KMS-11 (cell line): ENCODE results near the gene KRTAP4-9.
"Not testable (repeated sequence)": the region's sequence is repeated elsewhere in the genome, so short reads cannot be mapped to it uniquely, and the experiment has no call there.

Experiments used
- H2AFZ ChIP-seq: fragments of 200-600 bp; sonication (generic); 2 replicates; pipeline ENCODE4 v1.6.1; 2016; ENCODE audit warnings: antibody characterized with exemption, mixed run types, low read depth
- H3K27ac ChIP-seq: fragments of 200-600 bp; sonication (generic); 2 replicates; pipeline ENCODE4 v1.6.1; 2016; ENCODE audit warnings: mild to moderate bottlenecking, mixed run types
- H3K27me3 ChIP-seq: fragments of 200-600 bp; sonication (generic); 2 replicates; pipeline ENCODE4 v1.6.1; 2017; ENCODE audit warnings: mild to moderate bottlenecking, low read depth, mixed run types, moderate library complexity; ENCODE audit not compliant: insufficient read depth
- H3K36me3 ChIP-seq: fragments of 200-600 bp; sonication (generic); 2 replicates; pipeline ENCODE4 v1.6.1; 2017; ENCODE audit warnings: mild to moderate bottlenecking, mixed run types; ENCODE audit not compliant: insufficient read depth
- H3K4me1 ChIP-seq: fragments of 200-600 bp; sonication (generic); 2 replicates; pipeline ENCODE4 v1.6.1; 2016; ENCODE audit warnings: mild to moderate bottlenecking, low read depth, mixed run types; ENCODE audit not compliant: poor library complexity, severe bottlenecking
- H3K4me2 ChIP-seq: fragments of 200-600 bp; sonication (generic); 2 replicates; pipeline ENCODE4 v1.7.0; 2016; ENCODE audit warnings: mild to moderate bottlenecking, mixed run types
- H3K4me3 ChIP-seq: fragments of 200-600 bp; sonication (generic); IDR thresholded peaks from 2 replicates; pipeline ENCODE4 v1.6.1; 2017; ENCODE audit warnings: low read depth, low read length, mixed read lengths; ENCODE audit not compliant: insufficient read depth
- H3K79me2 ChIP-seq: fragments of 200-600 bp; sonication (generic); 2 replicates; pipeline ENCODE4 v1.6.1; 2016; ENCODE audit warnings: low read depth, mixed run types; ENCODE audit not compliant: insufficient read depth
- H3K9ac ChIP-seq: fragments of 200-600 bp; sonication (generic); 2 replicates; pipeline ENCODE4 v1.6.1; 2016; ENCODE audit warnings: mild to moderate bottlenecking, mixed run types
- H4K20me1 ChIP-seq: fragments of 200-600 bp; sonication (generic); 2 replicates; pipeline ENCODE4 v1.6.1; 2016; ENCODE audit warnings: mild to moderate bottlenecking, mixed run types; ENCODE audit not compliant: insufficient read depth
- TF ChIP-seq, protein P1 (sequence below): fragments of 200-600 bp; sonication (generic); conservative IDR thresholded peaks from 2 replicates; pipeline ENCODE4 v1.6.1; 2017; ENCODE audit warnings: low read depth, mild to moderate bottlenecking, antibody characterized with exemption, low read length, moderate library complexity, mixed read lengths

KRTAP4-9 gene

DNA sequence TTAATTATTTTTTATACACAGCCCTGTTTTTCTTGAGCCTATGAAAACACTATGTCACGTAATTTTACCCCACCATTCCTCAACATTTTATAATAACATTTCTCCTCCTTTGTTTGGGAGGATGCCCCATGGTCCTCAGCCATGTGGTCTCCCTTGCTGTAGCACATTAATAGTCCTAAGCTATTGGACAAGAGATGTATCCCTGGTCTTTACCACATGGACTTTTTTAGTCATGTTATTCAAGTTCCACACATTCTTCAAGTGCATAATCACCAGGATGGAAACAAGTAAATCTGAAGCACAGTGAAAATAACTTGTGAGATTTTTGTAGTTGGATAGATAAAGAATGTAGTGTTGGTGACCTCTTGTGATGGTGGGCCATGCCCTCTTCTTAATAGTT, 43.2 kb upstream of the KRTAP4-9 start:
- TF ChIP-seq, protein P1, sequence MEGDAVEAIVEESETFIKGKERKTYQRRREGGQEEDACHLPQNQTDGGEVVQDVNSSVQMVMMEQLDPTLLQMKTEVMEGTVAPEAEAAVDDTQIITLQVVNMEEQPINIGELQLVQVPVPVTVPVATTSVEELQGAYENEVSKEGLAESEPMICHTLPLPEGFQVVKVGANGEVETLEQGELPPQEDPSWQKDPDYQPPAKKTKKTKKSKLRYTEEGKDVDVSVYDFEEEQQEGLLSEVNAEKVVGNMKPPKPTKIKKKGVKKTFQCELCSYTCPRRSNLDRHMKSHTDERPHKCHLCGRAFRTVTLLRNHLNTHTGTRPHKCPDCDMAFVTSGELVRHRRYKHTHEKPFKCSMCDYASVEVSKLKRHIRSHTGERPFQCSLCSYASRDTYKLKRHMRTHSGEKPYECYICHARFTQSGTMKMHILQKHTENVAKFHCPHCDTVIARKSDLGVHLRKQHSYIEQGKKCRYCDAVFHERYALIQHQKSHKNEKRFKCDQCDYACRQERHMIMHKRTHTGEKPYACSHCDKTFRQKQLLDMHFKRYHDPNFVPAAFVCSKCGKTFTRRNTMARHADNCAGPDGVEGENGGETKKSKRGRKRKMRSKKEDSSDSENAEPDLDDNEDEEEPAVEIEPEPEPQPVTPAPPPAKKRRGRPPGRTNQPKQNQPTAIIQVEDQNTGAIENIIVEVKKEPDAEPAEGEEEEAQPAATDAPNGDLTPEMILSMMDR: no peak
- Histone ChIP-seq H3K9ac (no peak overlapping the region), H4K20me1 (no peaks in the 10 kb centered on the region), H3K4me3 (no peak overlapping the region), H3K27ac (no peak overlapping the region), H3K79me2 (no peaks in the 10 kb centered on the region), H3K36me3 (no peaks in the 10 kb centered on the region), H3K27me3 (no peaks in the 10 kb centered on the region), H3K4me1 (no peaks in the 10 kb centered on the region), H2AFZ (no peak overlapping the region), H3K4me2 (no peak overlapping the region)

DNA sequence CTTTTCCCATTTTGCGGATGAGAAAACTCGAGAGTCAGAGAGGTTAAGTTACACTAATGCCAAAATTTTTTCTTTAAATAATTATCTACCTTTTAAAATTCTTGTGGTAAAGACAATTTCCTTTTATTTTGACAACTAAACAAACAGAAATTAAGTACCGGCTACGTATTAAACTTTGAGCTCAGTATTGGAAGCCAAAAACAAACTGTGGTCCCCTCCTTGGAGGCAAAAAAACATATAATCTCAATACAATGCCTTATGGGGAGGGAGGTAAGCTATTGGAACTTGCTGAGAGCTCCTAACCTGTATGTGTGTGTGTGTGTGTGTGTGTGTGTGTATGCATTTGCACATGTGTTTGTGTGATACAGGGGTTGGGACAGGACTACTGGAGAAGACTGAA, 41.7 kb upstream of the KRTAP4-9 start:
- Histone ChIP-seq H3K4me1 (no peaks in the 10 kb centered on the region), H3K27me3 (no peaks in the 10 kb centered on the region), H2AFZ (no peak overlapping the region), H3K79me2 (no peaks in the 10 kb centered on the region), H3K4me3 (no peak overlapping the region), H3K27ac (no peak overlapping the region), H4K20me1 (no peaks in the 10 kb centered on the region), H3K36me3 (no peaks in the 10 kb centered on the region), H3K4me2 (no peak overlapping the region), H3K9ac (no peak overlapping the region)
- TF ChIP-seq, protein P1: no peak

DNA sequence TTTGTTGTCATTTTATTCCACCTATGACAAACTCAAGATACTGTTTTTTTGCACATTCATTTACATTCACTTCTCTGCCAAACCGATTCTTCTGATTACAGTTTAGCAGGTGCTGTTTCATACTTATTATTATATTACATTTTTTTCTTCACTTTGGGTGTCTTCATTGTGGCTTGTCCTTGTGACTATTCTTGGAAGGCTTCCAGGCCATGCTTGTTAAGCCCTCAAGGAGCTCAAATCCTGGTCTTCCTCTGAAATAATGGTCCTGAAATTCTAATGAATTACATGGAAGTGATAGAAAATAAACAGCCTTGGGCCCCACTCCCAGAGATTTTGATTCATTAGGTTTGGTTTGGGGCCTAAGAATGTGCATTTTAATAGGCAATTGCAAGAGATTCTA, 40.9 kb upstream of the KRTAP4-9 start:
- no peaks in the 10 kb centered on the region for H3K4me1 ChIP-seq

DNA sequence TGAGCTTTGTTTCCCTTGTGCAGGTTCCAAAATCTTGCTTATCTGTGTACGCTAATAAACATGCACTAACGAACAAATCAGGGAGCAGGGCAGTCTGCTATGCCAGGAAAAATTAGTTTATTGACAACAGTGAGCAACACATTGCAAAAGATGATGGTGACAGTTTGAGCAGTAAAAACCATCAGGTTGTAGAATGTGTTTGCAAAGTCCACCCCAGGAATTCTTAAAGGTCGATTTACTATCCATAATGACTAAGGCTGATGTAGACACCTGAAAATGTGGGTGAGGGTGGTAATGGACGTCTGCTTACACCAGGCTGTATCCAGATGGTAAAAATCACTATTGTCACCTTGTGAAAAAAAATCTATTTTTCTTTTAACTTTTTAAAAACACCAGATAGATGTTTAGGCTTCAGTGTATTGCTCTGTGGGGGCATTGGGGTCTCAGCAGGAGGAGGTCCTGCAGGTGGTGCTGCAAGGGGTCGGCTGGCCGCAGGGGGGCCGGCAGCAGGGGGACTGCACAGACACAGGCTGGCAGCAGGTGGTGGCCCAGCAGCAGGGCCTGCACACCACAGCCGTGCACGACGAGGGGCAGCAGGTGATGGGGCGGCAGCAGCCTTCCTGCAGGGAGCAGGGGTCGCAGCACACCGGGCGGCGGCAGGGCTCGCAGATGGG, 40.0 kb upstream of the KRTAP4-9 start:
- H3K27ac ChIP-seq, H3K36me3 ChIP-seq, H3K4me1 ChIP-seq, H3K27me3 ChIP-seq, H3K79me2 ChIP-seq, H3K9ac ChIP-seq, H4K20me1 ChIP-seq, H2AFZ ChIP-seq, H3K4me3 ChIP-seq, H3K4me2 ChIP-seq: not testable (repeated sequence)

More for the DNA sequence above, 40.9 kb upstream of the KRTAP4-9 start:
- Histone ChIP-seq H2AFZ (no peak overlapping the region), H3K27ac (no peak overlapping the region), H3K4me3 (no peak overlapping the region), H3K36me3 (no peaks in the 10 kb centered on the region), H3K4me2 (no peak overlapping the region), H3K79me2 (no peaks in the 10 kb centered on the region), H4K20me1 (no peaks in the 10 kb centered on the region), H3K27me3 (no peaks in the 10 kb centered on the region), H3K9ac (no peak overlapping the region)
- TF ChIP-seq, protein P1: no peak

DNA sequence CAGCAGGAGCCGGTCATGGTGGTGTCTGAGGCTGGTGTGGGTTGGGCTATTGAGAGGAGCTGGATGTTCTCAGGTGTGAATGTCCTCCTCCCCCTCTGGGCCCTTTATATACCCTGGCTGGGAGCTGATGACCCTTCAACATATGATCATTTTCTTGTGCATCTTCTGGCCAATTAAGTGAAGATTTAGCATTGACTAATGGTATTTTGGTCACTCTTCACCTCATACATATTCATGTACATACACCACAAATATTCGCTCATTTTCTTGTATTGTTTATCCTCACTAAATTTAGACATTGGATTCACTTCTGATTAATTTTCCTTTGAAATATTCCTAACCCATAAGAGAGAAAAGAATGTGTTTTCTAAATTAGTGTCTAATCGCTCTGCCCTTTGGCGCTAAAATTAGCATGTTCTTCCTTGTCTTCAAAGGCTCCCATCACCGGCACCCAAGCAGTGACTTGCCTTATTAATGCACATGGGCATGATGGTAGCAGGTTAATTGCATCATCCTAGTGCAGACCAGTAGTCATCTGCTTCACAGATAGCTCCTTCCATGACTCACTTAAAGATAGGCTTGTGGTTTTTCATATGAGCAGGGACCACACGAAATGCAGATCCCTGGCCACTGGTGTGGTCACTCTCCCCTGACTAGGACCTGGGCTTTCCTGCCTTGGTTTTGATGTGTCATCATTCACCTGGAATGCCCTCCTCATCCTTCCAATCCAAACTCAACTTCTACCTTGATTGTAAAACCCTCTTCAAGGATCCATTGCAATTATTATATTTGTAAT, 39.2 kb upstream of the KRTAP4-9 start, which contains the start of gene KRTAP2-4:
TSS of gene KRTAP2-4 (minus strand) at position 51 of the 796 bp plus-strand sequence. CDS start at position 17, 34 bp downstream.
- Histone ChIP-seq H3K4me2 (no peak within 1 kb of the TSS), H3K79me2 (no peaks in the 10 kb centered on the region), H4K20me1 (no peaks in the 10 kb centered on the region), H2AFZ (no peak within 1 kb of the TSS), H3K27ac (no peak within 1 kb of the TSS), H3K36me3 (no peaks in the 10 kb centered on the region), H3K9ac (no peak within 1 kb of the TSS), H3K4me1 (no peaks in the 10 kb centered on the region), H3K4me3 (no peak within 1 kb of the TSS), H3K27me3 (no peaks in the 10 kb centered on the region)
- TF ChIP-seq, protein P1: no peak
